ENCODE results near the gene ADD2. TPM values are rescaled to one million over a fixed set of nuclear protein-coding genes. Genes with fewer than 3 reads are reported as not detected.

Gene ADD2
- polyA plus RNA-seq, 10 donors: 2.4 to 7.3 (median 3.2) TPM

Other genes with a start within 250 kb of the ADD2 start
- 1 to 10 TPM in 3 of 10 donors, under 1 TPM in 7; 0.22 to 1.3 (median 0.92) TPM for gene TGFA, start 214.4 kb downstream of the ADD2 start, polyA plus RNA-seq (ENCODE audit: insufficient read length in 10 of 10)
- gene FIGLA, start 22.4 kb upstream of the ADD2 start, polyA plus RNA-seq (ENCODE audit: insufficient read length in 10 of 10): under 1 TPM in 1 of 10 donors, not detected in 9; 0.22 TPM
- under 1 TPM in 8 of 10 donors, not detected in 2; 0.07 to 0.86 (median 0.19) TPM for gene CLEC4F, start 52.4 kb upstream of the ADD2 start, polyA plus RNA-seq (ENCODE audit: insufficient read length in 10 of 10)
- gene CD207, start 67.6 kb upstream of the ADD2 start, polyA plus RNA-seq (ENCODE audit: insufficient read length in 10 of 10): under 1 TPM in 7 of 10 donors, not detected in 3; 0.12 to 0.87 (median 0.28) TPM
- gene VAX2, start 132.4 kb upstream of the ADD2 start, polyA plus RNA-seq (ENCODE audit: insufficient read length in 10 of 10): 1 to 10 TPM; 2.3 to 4.4 (median 3.8) TPM
- gene ATP6V1B1, start 167.7 kb upstream of the ADD2 start, polyA plus RNA-seq (ENCODE audit: insufficient read length in 10 of 10): 1 to 10 TPM in 6 of 10 donors, under 1 TPM in 4; 0.56 to 3.1 (median 1.2) TPM
- gene ANKRD53, start 210.4 kb upstream of the ADD2 start, polyA plus RNA-seq (ENCODE audit: insufficient read length in 10 of 10): 1 to 10 TPM in 8 of 10 donors, under 1 TPM in 2; 0.56 to 1.8 (median 1.2) TPM
- gene TEX261, start 226.7 kb upstream of the ADD2 start, polyA plus RNA-seq (ENCODE audit: insufficient read length in 10 of 10): 10 to 100 TPM; 34.6 to 51.4 (median 39.0) TPM

All from muscle of back (tissue), 10 donors.